ENCODE results near the gene DLST.

- TF ChIP-seq CTCF (conservative IDR thresholded peaks at IDR 0.05; ENCODE audit: low read length) (no peak), EZH2phosphoT487 (IDR thresholded peaks at IDR 0.05; ENCODE audit: borderline replicate concordance) (no peak)
Observed at GRCh38 chr14:74881431-74882102, at the start of gene DLST.

Measured in Loucy (cell line).